ENCODE measurements around the gene CASP7. TPM values are rescaled to one million over a fixed set of nuclear protein-coding genes. Genes with fewer than 3 reads are reported as not detected.
A peak's percentile ranks its signal among the peaks of the same experiment; 100 is the strongest.

The CASP7 gene
- total RNA-seq, 1 experiment from 2014 or later = 15.0 TPM

GRCh38 chr10:113704637-113705343 is 25.1 kb downstream of the CASP7 start:
- DNase-seq (ENCODE audit: low read depth, low spot score) = peak; percentile 64
- in situ Hi-C loops (cut with HindIII; ENCODE audit: low pct_unique_long_range_greater_than_20kb, low sequenced_read_pairs) = no loop called here

- no peak for DNase-seq (ENCODE audit: low read depth, low spot score)
- in situ Hi-C loops (cut with HindIII; ENCODE audit: low pct_unique_long_range_greater_than_20kb, low sequenced_read_pairs) = no loop called here
These were observed 25.6 kb downstream of the CASP7 start for GRCh38 chr10:113705344-113705652.

GRCh38 chr10:113706623-113707022 is 26.9 kb downstream of the CASP7 start:
- in situ Hi-C loops (cut with HindIII; ENCODE audit: low pct_unique_long_range_greater_than_20kb, low sequenced_read_pairs) = no loop called here

GRCh38 chr10:113708640-113709039 is 28.9 kb downstream of the CASP7 start:
- no peak for DNase-seq (ENCODE audit: low read depth, low spot score)
- in situ Hi-C loops (cut with HindIII; ENCODE audit: low pct_unique_long_range_greater_than_20kb, low sequenced_read_pairs) = no loop called here

More at GRCh38 chr10:113706623-113707022, 26.9 kb downstream of the CASP7 start:
- no peak for DNase-seq (ENCODE audit: low read depth, low spot score)

GRCh38 chr10:113709221-113709838 is 29.6 kb downstream of the CASP7 start:
- no peak for DNase-seq (ENCODE audit: low read depth, low spot score)
- in situ Hi-C loops (cut with HindIII; ENCODE audit: low pct_unique_long_range_greater_than_20kb, low sequenced_read_pairs) = no loop called here

- in situ Hi-C loops (cut with HindIII; ENCODE audit: low pct_unique_long_range_greater_than_20kb, low sequenced_read_pairs) = no loop called here
- peak; percentile 78 for DNase-seq (ENCODE audit: low read depth, low spot score)
These were observed 31.4 kb downstream of the CASP7 start for GRCh38 chr10:113711142-113711541.

GRCh38 chr10:113712024-113712423 is 32.3 kb downstream of the CASP7 start:
- no peak for DNase-seq (ENCODE audit: low read depth, low spot score)
- in situ Hi-C loops (cut with HindIII; ENCODE audit: low pct_unique_long_range_greater_than_20kb, low sequenced_read_pairs) = no loop called here

- no peak for DNase-seq (ENCODE audit: low read depth, low spot score)
- in situ Hi-C loops (cut with HindIII; ENCODE audit: low pct_unique_long_range_greater_than_20kb, low sequenced_read_pairs) = no loop called here
These were observed 33.3 kb downstream of the CASP7 start for GRCh38 chr10:113712755-113713639.

- no peak for DNase-seq (ENCODE audit: low read depth, low spot score)
- in situ Hi-C loops (cut with HindIII; ENCODE audit: low pct_unique_long_range_greater_than_20kb, low sequenced_read_pairs) = no loop called here
These were observed 33.9 kb downstream of the CASP7 start for GRCh38 chr10:113713640-113713982.

GRCh38 chr10:113716109-113716910 is 36.6 kb downstream of the CASP7 start:
- DNase-seq (ENCODE audit: low read depth, low spot score) = no peak
- in situ Hi-C loops (cut with HindIII; ENCODE audit: low pct_unique_long_range_greater_than_20kb, low sequenced_read_pairs) = no loop called here

GRCh38 chr10:113718969-113719822 is 39.5 kb downstream of the CASP7 start:
- in situ Hi-C loops (cut with HindIII; ENCODE audit: low pct_unique_long_range_greater_than_20kb, low sequenced_read_pairs) = no loop called here
- DNase-seq (ENCODE audit: low read depth, low spot score) = no peak

GRCh38 chr10:113720386-113720785 is 40.7 kb downstream of the CASP7 start:
- in situ Hi-C loops (cut with HindIII; ENCODE audit: low pct_unique_long_range_greater_than_20kb, low sequenced_read_pairs) = no loop called here
- DNase-seq (ENCODE audit: low read depth, low spot score) = no peak

GRCh38 chr10:113732160-113732881 is 52.6 kb downstream of the CASP7 start:
- in situ Hi-C loops (cut with HindIII; ENCODE audit: low pct_unique_long_range_greater_than_20kb, low sequenced_read_pairs) = no loop called here
- DNase-seq (ENCODE audit: low read depth, low spot score) = no peak

- no peak for DNase-seq (ENCODE audit: low read depth, low spot score)
- in situ Hi-C loops (cut with HindIII; ENCODE audit: low pct_unique_long_range_greater_than_20kb, low sequenced_read_pairs) = no loop called here
These were observed 53.3 kb downstream of the CASP7 start for GRCh38 chr10:113732966-113733365.

GRCh38 chr10:113733635-113734034 is 53.9 kb downstream of the CASP7 start:
- in situ Hi-C loops (cut with HindIII; ENCODE audit: low pct_unique_long_range_greater_than_20kb, low sequenced_read_pairs) = no loop called here

GRCh38 chr10:113735913-113736312 is 56.2 kb downstream of the CASP7 start:
- no peak for DNase-seq (ENCODE audit: low read depth, low spot score)

More at GRCh38 chr10:113733635-113734034, 53.9 kb downstream of the CASP7 start:
- DNase-seq (ENCODE audit: low read depth, low spot score) = no peak

More at GRCh38 chr10:113735913-113736312, 56.2 kb downstream of the CASP7 start:
- in situ Hi-C loops (cut with HindIII; ENCODE audit: low pct_unique_long_range_greater_than_20kb, low sequenced_read_pairs) = no loop called here

All from SK-MEL-5 (cell line).